Endothelial cell (in vitro differentiated cells): ENCODE results near the gene DEK. TPM values are rescaled to one million over a fixed set of nuclear protein-coding genes. Genes with fewer than 3 reads are reported as not detected.
A peak's percentile ranks its signal among the peaks of the same experiment; 100 is the strongest.

Experiments used
- DNase-seq: peaks from one replicate; pipeline ENCODE4 v3.0.0; 2021; ENCODE audit warnings: low spot score
- H3K27ac Mint-ChIP-seq: one replicate; pipeline ENCODE4 v1.8.0; 2021; ENCODE audit warnings: mixed read lengths, inconsistent platforms; ENCODE audit not compliant: unreplicated experiment
- H3K27me3 Mint-ChIP-seq: one replicate; pipeline ENCODE4 v1.8.0; 2021; ENCODE audit warnings: mild to moderate bottlenecking, moderate library complexity, mixed read lengths, inconsistent platforms; ENCODE audit not compliant: unreplicated experiment
- H3K36me3 Mint-ChIP-seq: one replicate; pipeline ENCODE4 v1.8.0; 2021; ENCODE audit warnings: mild to moderate bottlenecking, low read depth, mixed read lengths, inconsistent platforms; ENCODE audit not compliant: unreplicated experiment
- H3K4me1 Mint-ChIP-seq: one replicate; pipeline ENCODE4 v1.8.0; 2021; ENCODE audit warnings: mild to moderate bottlenecking, mixed read lengths, inconsistent platforms; ENCODE audit not compliant: unreplicated experiment
- H3K4me3 Mint-ChIP-seq: one replicate; pipeline ENCODE4 v1.8.0; 2021; ENCODE audit warnings: mild to moderate bottlenecking, mixed read lengths, inconsistent platforms; ENCODE audit not compliant: unreplicated experiment
- H3K9me3 Mint-ChIP-seq: one replicate; pipeline ENCODE4 v1.8.0; 2021; ENCODE audit warnings: mixed read lengths, inconsistent platforms; ENCODE audit not compliant: unreplicated experiment
- CTCF ChIP-seq: fragments of 200-600 bp; sonication (generic); IDR thresholded peaks from one replicate; pipeline ENCODE4 v1.5.0; 2021; ENCODE audit warnings: antibody characterized with exemption; ENCODE audit not compliant: unreplicated experiment
- total RNA-seq: library from RNA; stranded (reverse); fragmentation: NEBNext Ultra II Directional; extraction: Animal tissue kit (Norgen Biotek cat#: 25700); gene quantifications from one replicate; pipeline ENCODE4 v1.2.1, GENCODE V29; 2021; ENCODE audit not compliant: unreplicated experiment

The DEK gene
- total RNA-seq, 1 donor from 2014 or later, result 61.2 TPM

GRCh38 chr6:18219591-18219990 is 44.7 kb downstream of the DEK start:
- Mint-ChIP-seq H3K4me3 (no peak overlapping the region), H3K4me1 (peaks cover 20% of the 10 kb centered on the region), H3K9me3 (no peaks in the 10 kb centered on the region), H3K36me3 (peaks cover 49% of the 10 kb centered on the region), H3K27ac (peak overlapping the region; percentile 28), H3K27me3 (no peaks in the 10 kb centered on the region)
- no peak for TF ChIP-seq CTCF
- DNase-seq, result no peak

GRCh38 chr6:18218233-18218632 is 46.1 kb downstream of the DEK start:
- Mint-ChIP-seq H3K4me1 (peaks cover 26% of the 10 kb centered on the region), H3K27me3 (no peaks in the 10 kb centered on the region), H3K4me3 (no peak overlapping the region), H3K36me3 (peaks cover 59% of the 10 kb centered on the region), H3K9me3 (no peaks in the 10 kb centered on the region), H3K27ac (no peak overlapping the region)
- no peak for DNase-seq
- no peak for TF ChIP-seq CTCF

- no peak overlapping the region for H3K4me3 Mint-ChIP-seq
- no peak for DNase-seq
- peaks cover 67% of the 10 kb centered on the region for H3K36me3 Mint-ChIP-seq
- TF ChIP-seq CTCF, result no peak
- no peaks in the 10 kb centered on the region for H3K27me3 Mint-ChIP-seq
- H3K27ac Mint-ChIP-seq, result no peak overlapping the region
- peaks cover 26% of the 10 kb centered on the region for H3K4me1 Mint-ChIP-seq
- H3K9me3 Mint-ChIP-seq, result no peaks in the 10 kb centered on the region
These were observed 47.9 kb downstream of the DEK start for GRCh38 chr6:18216411-18216810.

GRCh38 chr6:18215436-18215835 is 48.9 kb downstream of the DEK start:
- Mint-ChIP-seq H3K9me3 (no peaks in the 10 kb centered on the region), H3K4me1 (peaks cover 19% of the 10 kb centered on the region), H3K27ac (peak overlapping the region; percentile 1), H3K4me3 (no peak overlapping the region), H3K36me3 (peaks cover 63% of the 10 kb centered on the region), H3K27me3 (no peaks in the 10 kb centered on the region)
- no peak for DNase-seq
- no peak for TF ChIP-seq CTCF

- no peak for TF ChIP-seq CTCF
- peaks cover 14% of the 10 kb centered on the region for H3K4me1 Mint-ChIP-seq
- no peak overlapping the region for H3K27ac Mint-ChIP-seq
- no peaks in the 10 kb centered on the region for H3K27me3 Mint-ChIP-seq
- H3K36me3 Mint-ChIP-seq, result peaks cover 55% of the 10 kb centered on the region
- H3K9me3 Mint-ChIP-seq, result no peaks in the 10 kb centered on the region
- DNase-seq, result no peak
- H3K4me3 Mint-ChIP-seq, result no peak overlapping the region
These were observed 50.3 kb downstream of the DEK start for GRCh38 chr6:18214003-18214402.
